Pancreas (tissue), 10 donors: Measurements from ENCODE around the gene PLAAT3. TPM values are rescaled to one million over a fixed set of nuclear protein-coding genes. Genes with fewer than 3 reads are reported as not detected.
"Not testable (repeated sequence)": the region's sequence is repeated elsewhere in the genome, so short reads cannot be mapped to it uniquely, and the experiment has no call there.

Experiments
- ATAC-seq, 4 donors: fragments of 200-7000 bp; cut with Tn5 transposase; one replicate each; pipeline versions ENCODE4 v1.8.0 to v1.9.1; 2020; ENCODE audit warnings: mild to moderate bottlenecking in 4 of 4, moderate library complexity in 4 of 4
- DNase-seq, 6 donors: peaks; one replicate each; pipeline ENCODE4 v3.0.0-alpha.2; 2020
- FAIRE-seq: peaks from 2 replicates; lab custom pipeline; 2012; peaks lifted over from hg19 to GRCh38; lab: Jason Lieb, UNC
- H3K27ac ChIP-seq, 4 donors: fragments of 200-600 bp; sonication (generic); 1 replicate in 3 of 4; 2 replicates in 1 of 4; pipeline versions ENCODE4 v1.5.0 to v1.8.0; 2020
- H3K27me3 ChIP-seq, 4 donors: fragments of 200-600 bp; one replicate each; pipeline ENCODE4 v1.8.0; 2021
- H3K36me3 ChIP-seq, 3 donors: fragments of 200-600 bp; sonication (generic) in 1 of 3; one replicate each; pipeline versions ENCODE4 v1.5.0 to v1.8.0; 2020 to 2021
- H3K4me1 ChIP-seq, 3 donors: fragments of 200-600 bp; one replicate each; pipeline ENCODE4 v1.8.0; 2021
- H3K4me3 ChIP-seq, 4 donors: fragments of 200-600 bp; sonication (generic) in 2 of 4; one replicate each; pipeline versions ENCODE4 v1.5.0 to v1.8.0; 2020 to 2021
- H3K9me3 ChIP-seq, 4 donors: fragments of 200-600 bp; one replicate each; pipeline ENCODE4 v1.8.0; 2021
- CTCF ChIP-seq, 4 donors: fragments of 200-600 bp; sonication (generic) in 3 of 4; IDR thresholded peaks; one replicate each; pipeline versions ENCODE4 v1.5.0 to v1.8.0; 2021; ENCODE audit warnings: antibody characterized with exemption in 4 of 4
- WGBS, 2 donors: extraction: QIAGEN DNeasy Blood & Tissue Kit; methylation state at CpG; one replicate each; pipeline ENCODE4 v1.1.7; 2013; 5-methylcytosine and 5-hydroxymethylcytosine counted together
- intact Hi-C, 3 donors: fragments of 100-400 bp; cut with DNase I; formaldehyde crosslinking; loops; one replicate each; pipeline versions ENCODE4 v1.11.1 to v1.14.2; 2022
- polyA plus RNA-seq, 2 donors: library from polyadenylated mRNA; stranded (reverse); fragments of 200-250 nt; gene quantifications; one replicate each; pipeline ENCODE4 v1.2.3, GENCODE V29; 2013
- total RNA-seq, 6 donors: library from RNA; stranded (reverse); fragmentation: NEBNext Ultra II Directional in 4 of 6; extraction: Animal tissue kit (Norgen Biotek cat#: 25700) in 4 of 6; gene quantifications; one replicate each; pipeline versions ENCODE4 v1.2.1 to v1.2.4, GENCODE V29; 2021 to 2023
- donor health status: healthy with polysubstance abuse.
- donor health status: DM: no; HTN: no; CAD: no; lungs with moderate emphysema.
- donor health status: DM: no; HTN: no; CAD: no.
- donor health status: control.
- donor health status: control.
- donor health status: Bipolar disorder and iron deficiency.
- donor health status: DM: yes; HTN: yes; CAD: no.
- donor health status: DM: no; HTN: no; CAD: no.
- donor health status: DM: no; HTN: no; CAD: no.
- donor health status: DM: yes; HTN: yes; CAD: no.

Gene PLAAT3
- total and polyA plus RNA-seq, 8 donors, result 15.2 to 36.0 (median 21.9) TPM

GRCh38 chr11:63552921-63553320 lies 61.3 kb downstream of the PLAAT3 start:
- no peak for ATAC-seq
- Histone ChIP-seq H3K27me3 (no peaks in the 10 kb centered on the region), H3K27ac (no peak overlapping the region), H3K9me3 (no peaks in the 10 kb centered on the region), H3K4me3 (no peak overlapping the region), H3K36me3 (no peaks in the 10 kb centered on the region), H3K4me1 (no peaks in the 10 kb centered on the region)
- no peak for FAIRE-seq
- DNase-seq, result no peak
- intact Hi-C loops, result no loop called here
- 88 to 93% methylated on average over 7 of the region's 7 CpGs for WGBS, 2 donors
- TF ChIP-seq CTCF (IDR thresholded peaks at IDR 0.05), result no peak

GRCh38 chr11:63551889-63552266 lies 62.4 kb downstream of the PLAAT3 start:
- no peaks in the 10 kb centered on the region for H3K4me1 ChIP-seq
- no peaks in the 10 kb centered on the region for H3K27me3 ChIP-seq
- no peaks in the 10 kb centered on the region for H3K9me3 ChIP-seq
- H3K4me3 ChIP-seq, result no peak overlapping the region
- 84 to 93% methylated on average over 6 of the region's 6 CpGs for WGBS, 2 donors
- FAIRE-seq (no peak), ATAC-seq (no peak), DNase-seq (peak in 1 of 6 donors; percentile 43)
- no peaks in the 10 kb centered on the region for H3K36me3 ChIP-seq
- intact Hi-C loops, result no loop called here
- TF ChIP-seq CTCF (IDR thresholded peaks at IDR 0.05), result no peak
- no peak overlapping the region for H3K27ac ChIP-seq

- no peak for ATAC-seq
Measured at GRCh38 chr11:63551091-63551888, 62.9 kb downstream of the PLAAT3 start.

GRCh38 chr11:63550156-63550700 lies 64.0 kb downstream of the PLAAT3 start:
- H3K9me3 ChIP-seq, H3K27me3 ChIP-seq, ATAC-seq, H3K4me1 ChIP-seq, FAIRE-seq, intact Hi-C loops, H3K27ac ChIP-seq, H3K36me3 ChIP-seq, H3K4me3 ChIP-seq: not testable (repeated sequence)
- 88 to 91% methylated on average over 29 to 31 of the region's 31 CpGs for WGBS, 2 donors
- peak in 1 of 6 donors; percentile 42 for DNase-seq

More at GRCh38 chr11:63551091-63551888, 62.9 kb downstream of the PLAAT3 start:
- WGBS, 2 donors, result 85 to 89% methylated on average over 27 of the region's 27 CpGs
- intact Hi-C loops, result no loop called here
- Histone ChIP-seq H3K9me3 (no peaks in the 10 kb centered on the region), H3K36me3 (no peaks in the 10 kb centered on the region), H3K27ac (no peak overlapping the region), H3K4me3 (no peak overlapping the region), H3K4me1 (no peaks in the 10 kb centered on the region), H3K27me3 (no peaks in the 10 kb centered on the region)
- TF ChIP-seq CTCF (IDR thresholded peaks at IDR 0.05), result no peak
- FAIRE-seq (no peak), DNase-seq (no peak)

GRCh38 chr11:63549411-63549810 lies 64.8 kb downstream of the PLAAT3 start:
- WGBS, 2 donors, result 89 to 96% methylated on average over 4 of the region's 4 CpGs
- intact Hi-C loops, result no loop called here

More at GRCh38 chr11:63549411-63549810, 64.8 kb downstream of the PLAAT3 start:
- Histone ChIP-seq H3K4me1 (no peaks in the 10 kb centered on the region), H3K27ac (no peak overlapping the region), H3K4me3 (no peak overlapping the region), H3K27me3 (no peaks in the 10 kb centered on the region), H3K9me3 (no peaks in the 10 kb centered on the region), H3K36me3 (no peaks in the 10 kb centered on the region)
- no peak for DNase-seq
- ATAC-seq, result no peak
- no peak for TF ChIP-seq CTCF (IDR thresholded peaks at IDR 0.05)
- no peak for FAIRE-seq
